MM.1S (cell line): ENCODE data around the gene RAB9A.
"Not testable (repeated sequence)": the region's sequence is repeated elsewhere in the genome, so short reads cannot be mapped to it uniquely, and the experiment has no call there.

Source experiments
- CTCF ChIP-seq: fragments of 300-600 bp; sonication (generic); IDR thresholded peaks from 2 replicates; pipeline ENCODE4 v1.5.1; 2016; ENCODE audit warnings: antibody characterized with exemption, low read length, mixed read lengths
- EZH2phosphoT487 ChIP-seq: fragments of 300-600 bp; sonication (generic); IDR thresholded peaks from 2 replicates; pipeline ENCODE4 v1.6.1; 2018; ENCODE audit warnings: antibody characterized with exemption, low read length

- TF ChIP-seq CTCF, EZH2phosphoT487: not testable (repeated sequence)
These were observed 40.6 kb upstream of the RAB9A start for GRCh38 chrX:13648336-13648735.
